ENCODE data around the gene GPAM.

GPAM gene

GRCh38 chr10:112184052-112184371 lies 447 bp upstream of the GPAM start:
- Histone ChIP-seq H4K8ac (ENCODE audit: low read depth, low read length) (peak overlapping the region; percentile 94), H3K27ac (ENCODE audit: low read depth, low read length) (no peak overlapping the region), H3K79me1 (ENCODE audit: low read length) (peaks cover 7% of the 10 kb centered on the region), H2BK12ac (ENCODE audit: low read length) (no peak overlapping the region), H3K9ac (ENCODE audit: low read length) (peak overlapping the region; percentile 98), H2AK5ac (ENCODE audit: low read length) (no peak overlapping the region), H3K4ac (ENCODE audit: low read depth, low read length) (no peak overlapping the region), H3K18ac (ENCODE audit: low read length) (peak overlapping the region; percentile 92), H3K27me3 (ENCODE audit: insufficient read depth, low read length) (no peaks in the 10 kb centered on the region), H3K4me2 (ENCODE audit: low read length) (peak overlapping the region; percentile 98), H2BK5ac (ENCODE audit: low read depth, low read length, poor library complexity) (no peak overlapping the region), H4K91ac (ENCODE audit: low read depth, low read length) (peak overlapping the region; percentile 20), H3K4me3 (ENCODE audit: low read depth, low read length) (peak overlapping the region; percentile 98), H2AFZ (ENCODE audit: insufficient read depth, low read length, poor library complexity) (peak overlapping the region; percentile 72), H3K9me3 (ENCODE audit: insufficient read depth, low read depth, low read length) (no peaks in the 10 kb centered on the region), H4K12ac (ENCODE audit: low read depth, low read length) (peak overlapping the region; percentile 95), H2BK120ac (ENCODE audit: insufficient read depth, low read length, poor library complexity) (peak overlapping the region; percentile 26), H3K36me3 (ENCODE audit: control insufficient read depth in 1 of 2, insufficient read depth in 2 of 2, low read length in 2 of 2) (no peaks in the 10 kb centered on the region), H3K4me1 (ENCODE audit: control insufficient read depth in 1 of 2, insufficient read depth in 2 of 2, low read length in 2 of 2) (peaks cover 0 to 3% of the 10 kb centered on the region in 2 experiments), H3K79me2 (ENCODE audit: control insufficient read depth, insufficient read depth, low read length, poor library complexity) (peaks cover 5% of the 10 kb centered on the region), H3K23ac (ENCODE audit: low read length) (no peak overlapping the region), H3K14ac (ENCODE audit: low read length) (peak overlapping the region; percentile 91)
- WGBS (ENCODE audit: extremely low coverage, insufficient coverage, insufficient read length) = no CpG with 5 or more reads among the region's 5 CpGs
- DNase-seq = no peak

GRCh38 chr10:112182784-112183328 lies 709 bp downstream of the GPAM start:
- Histone ChIP-seq H3K23ac (ENCODE audit: low read length) (no peak overlapping the region), H3K27me3 (ENCODE audit: insufficient read depth, low read length) (no peaks in the 10 kb centered on the region), H4K8ac (ENCODE audit: low read depth, low read length) (peak overlapping the region; percentile 99), H3K4me2 (ENCODE audit: low read length) (peak overlapping the region; percentile 98), H2BK5ac (ENCODE audit: low read depth, low read length, poor library complexity) (no peak overlapping the region), H2BK120ac (ENCODE audit: insufficient read depth, low read length, poor library complexity) (peak overlapping the region; percentile 58), H3K18ac (ENCODE audit: low read length) (peak overlapping the region; percentile 84), H3K27ac (ENCODE audit: low read depth, low read length) (no peak overlapping the region), H3K4me3 (ENCODE audit: low read depth, low read length) (peak overlapping the region; percentile 98), H4K91ac (ENCODE audit: low read depth, low read length) (peak overlapping the region; percentile 84), H3K4me1 (ENCODE audit: control insufficient read depth in 1 of 2, insufficient read depth in 2 of 2, low read length in 2 of 2) (peaks cover 0 to 3% of the 10 kb centered on the region in 2 experiments), H3K79me1 (ENCODE audit: low read length) (peaks cover 7% of the 10 kb centered on the region), H3K9ac (ENCODE audit: low read length) (peak overlapping the region; percentile 88), H3K4ac (ENCODE audit: low read depth, low read length) (peak overlapping the region; percentile 54), H4K12ac (ENCODE audit: low read depth, low read length) (peak overlapping the region; percentile 97), H3K9me3 (ENCODE audit: insufficient read depth, low read depth, low read length) (no peaks in the 10 kb centered on the region), H3K14ac (ENCODE audit: low read length) (peak overlapping the region; percentile 94), H2AFZ (ENCODE audit: insufficient read depth, low read length, poor library complexity) (peak overlapping the region; percentile 100), H3K36me3 (ENCODE audit: control insufficient read depth in 1 of 2, insufficient read depth in 2 of 2, low read length in 2 of 2) (peaks cover 0 to 2% of the 10 kb centered on the region in 2 experiments), H2AK5ac (ENCODE audit: low read length) (no peak overlapping the region), H3K79me2 (ENCODE audit: control insufficient read depth, insufficient read depth, low read length, poor library complexity) (peaks cover 5% of the 10 kb centered on the region), H2BK12ac (ENCODE audit: low read length) (no peak overlapping the region)
- no peak for DNase-seq
- no CpG with 5 or more reads among the region's 10 CpGs for WGBS (ENCODE audit: extremely low coverage, insufficient coverage, insufficient read length)

GRCh38 chr10:112177247-112177646 lies 6.3 kb downstream of the GPAM start:
- Histone ChIP-seq H2BK120ac (ENCODE audit: insufficient read depth, low read length, poor library complexity) (no peak overlapping the region), H3K4me1 (ENCODE audit: control insufficient read depth in 1 of 2, insufficient read depth in 2 of 2, low read length in 2 of 2) (no peaks in the 10 kb centered on the region), H4K8ac (ENCODE audit: low read depth, low read length) (no peak overlapping the region), H3K27me3 (ENCODE audit: insufficient read depth, low read length) (no peaks in the 10 kb centered on the region), H2AFZ (ENCODE audit: insufficient read depth, low read length, poor library complexity) (no peak overlapping the region), H3K27ac (ENCODE audit: low read depth, low read length) (no peak overlapping the region), H3K9me3 (ENCODE audit: insufficient read depth, low read depth, low read length) (no peaks in the 10 kb centered on the region), H4K91ac (ENCODE audit: low read depth, low read length) (no peak overlapping the region), H3K4me3 (ENCODE audit: low read depth, low read length) (no peak overlapping the region), H3K36me3 (ENCODE audit: control insufficient read depth in 1 of 2, insufficient read depth in 2 of 2, low read length in 2 of 2) (peaks cover 2 to 5% of the 10 kb centered on the region in 2 experiments), H3K4ac (ENCODE audit: low read depth, low read length) (no peak overlapping the region), H3K9ac (ENCODE audit: low read length) (no peak overlapping the region), H3K23ac (ENCODE audit: low read length) (no peak overlapping the region), H4K12ac (ENCODE audit: low read depth, low read length) (no peak overlapping the region), H3K18ac (ENCODE audit: low read length) (no peak overlapping the region), H3K79me1 (ENCODE audit: low read length) (no peaks in the 10 kb centered on the region), H2BK5ac (ENCODE audit: low read depth, low read length, poor library complexity) (no peak overlapping the region), H3K79me2 (ENCODE audit: control insufficient read depth, insufficient read depth, low read length, poor library complexity) (no peaks in the 10 kb centered on the region), H2AK5ac (ENCODE audit: low read length) (no peak overlapping the region), H3K4me2 (ENCODE audit: low read length) (no peak overlapping the region), H2BK12ac (ENCODE audit: low read length) (no peak overlapping the region), H3K14ac (ENCODE audit: low read length) (no peak overlapping the region)
- WGBS (ENCODE audit: extremely low coverage, insufficient coverage, insufficient read length) = no CpG with 5 or more reads among the region's 1 CpG
- DNase-seq = no peak

- no peak overlapping the region for H3K4me3 ChIP-seq (ENCODE audit: low read depth, low read length)
- H4K12ac ChIP-seq (ENCODE audit: low read depth, low read length) = no peak overlapping the region
- H3K14ac ChIP-seq (ENCODE audit: low read length) = no peak overlapping the region
- no peak overlapping the region for H3K27ac ChIP-seq (ENCODE audit: low read depth, low read length)
- H3K9me3 ChIP-seq (ENCODE audit: insufficient read depth, low read depth, low read length) = no peaks in the 10 kb centered on the region
- no peak overlapping the region for H3K4ac ChIP-seq (ENCODE audit: low read depth, low read length)
- H4K8ac ChIP-seq (ENCODE audit: low read depth, low read length) = no peak overlapping the region
- DNase-seq = no peak
- no peaks in the 10 kb centered on the region for H3K4me1 ChIP-seq (ENCODE audit: control insufficient read depth in 1 of 2, insufficient read depth in 2 of 2, low read length in 2 of 2)
- no peak overlapping the region for H3K4me2 ChIP-seq (ENCODE audit: low read length)
- H3K79me1 ChIP-seq (ENCODE audit: low read length) = no peaks in the 10 kb centered on the region
- H3K79me2 ChIP-seq (ENCODE audit: control insufficient read depth, insufficient read depth, low read length, poor library complexity) = no peaks in the 10 kb centered on the region
- WGBS (ENCODE audit: extremely low coverage, insufficient coverage, insufficient read length) = no CpG with 5 or more reads among the region's 3 CpGs
- H4K91ac ChIP-seq (ENCODE audit: low read depth, low read length) = no peak overlapping the region
- peaks cover 2 to 5% of the 10 kb centered on the region in 2 experiments for H3K36me3 ChIP-seq (ENCODE audit: control insufficient read depth in 1 of 2, insufficient read depth in 2 of 2, low read length in 2 of 2)
- no peak overlapping the region for H2BK12ac ChIP-seq (ENCODE audit: low read length)
- H3K23ac ChIP-seq (ENCODE audit: low read length) = no peak overlapping the region
- H3K18ac ChIP-seq (ENCODE audit: low read length) = no peak overlapping the region
- H2AFZ ChIP-seq (ENCODE audit: insufficient read depth, low read length, poor library complexity) = no peak overlapping the region
- no peak overlapping the region for H2AK5ac ChIP-seq (ENCODE audit: low read length)
- H2BK5ac ChIP-seq (ENCODE audit: low read depth, low read length, poor library complexity) = no peak overlapping the region
- H3K27me3 ChIP-seq (ENCODE audit: insufficient read depth, low read length) = no peaks in the 10 kb centered on the region
- H2BK120ac ChIP-seq (ENCODE audit: insufficient read depth, low read length, poor library complexity) = no peak overlapping the region
- no peak overlapping the region for H3K9ac ChIP-seq (ENCODE audit: low read length)
Observed at GRCh38 chr10:112176543-112176942, 7.0 kb downstream of the GPAM start.
